DND-41 (cell line): ENCODE measurements around the gene GCLC.

Experiments used
- EZH2 ChIP-seq: IDR thresholded peaks from 3 replicates; pipeline ENCODE4 v1.6.1; 2012; ENCODE audit warnings: borderline replicate concordance, low read depth, mild to moderate bottlenecking, moderate library complexity, low read length, inconsistent platforms; ENCODE audit not compliant: severe bottlenecking
- TF ChIP-seq, protein P1 (sequence below): IDR thresholded peaks from 2 replicates; pipeline ENCODE4 v1.5.1; 2012; ENCODE audit warnings: borderline replicate concordance, low read length, moderate library complexity, mild to moderate bottlenecking; ENCODE audit not compliant: poor library complexity, severe bottlenecking; ENCODE audit errors: extremely low read depth

DNA sequence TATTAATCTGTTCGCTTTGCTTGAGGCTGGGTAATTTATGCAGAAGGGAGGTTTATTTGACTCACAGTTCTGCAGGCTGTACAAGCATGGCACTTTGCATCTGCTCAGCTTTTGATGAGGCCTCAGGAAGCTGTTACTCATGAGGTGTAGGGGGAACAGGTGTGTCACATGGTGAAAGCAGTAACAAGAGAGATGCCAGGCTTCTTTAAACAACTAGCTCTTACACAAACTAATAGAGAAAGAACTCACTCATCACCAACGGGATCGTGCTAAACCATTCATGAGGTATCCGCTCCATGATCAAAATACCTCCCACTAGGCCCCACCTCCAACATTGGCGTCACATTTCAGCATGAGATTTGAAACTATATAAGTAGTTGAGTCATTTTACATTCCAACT, 34.4 kb upstream of the GCLC start:
- TF ChIP-seq, protein P1, sequence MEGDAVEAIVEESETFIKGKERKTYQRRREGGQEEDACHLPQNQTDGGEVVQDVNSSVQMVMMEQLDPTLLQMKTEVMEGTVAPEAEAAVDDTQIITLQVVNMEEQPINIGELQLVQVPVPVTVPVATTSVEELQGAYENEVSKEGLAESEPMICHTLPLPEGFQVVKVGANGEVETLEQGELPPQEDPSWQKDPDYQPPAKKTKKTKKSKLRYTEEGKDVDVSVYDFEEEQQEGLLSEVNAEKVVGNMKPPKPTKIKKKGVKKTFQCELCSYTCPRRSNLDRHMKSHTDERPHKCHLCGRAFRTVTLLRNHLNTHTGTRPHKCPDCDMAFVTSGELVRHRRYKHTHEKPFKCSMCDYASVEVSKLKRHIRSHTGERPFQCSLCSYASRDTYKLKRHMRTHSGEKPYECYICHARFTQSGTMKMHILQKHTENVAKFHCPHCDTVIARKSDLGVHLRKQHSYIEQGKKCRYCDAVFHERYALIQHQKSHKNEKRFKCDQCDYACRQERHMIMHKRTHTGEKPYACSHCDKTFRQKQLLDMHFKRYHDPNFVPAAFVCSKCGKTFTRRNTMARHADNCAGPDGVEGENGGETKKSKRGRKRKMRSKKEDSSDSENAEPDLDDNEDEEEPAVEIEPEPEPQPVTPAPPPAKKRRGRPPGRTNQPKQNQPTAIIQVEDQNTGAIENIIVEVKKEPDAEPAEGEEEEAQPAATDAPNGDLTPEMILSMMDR, result no peak
- no peak for TF ChIP-seq EZH2
